ENCODE measurements around the gene TMEM132E. TPM values are rescaled to one million over a fixed set of nuclear protein-coding genes. Genes with fewer than 3 reads are reported as not detected.

The TMEM132E gene
- total RNA-seq, 4 donors from 2014 or later = 0.08 TPM; not detected in 3

DNA sequence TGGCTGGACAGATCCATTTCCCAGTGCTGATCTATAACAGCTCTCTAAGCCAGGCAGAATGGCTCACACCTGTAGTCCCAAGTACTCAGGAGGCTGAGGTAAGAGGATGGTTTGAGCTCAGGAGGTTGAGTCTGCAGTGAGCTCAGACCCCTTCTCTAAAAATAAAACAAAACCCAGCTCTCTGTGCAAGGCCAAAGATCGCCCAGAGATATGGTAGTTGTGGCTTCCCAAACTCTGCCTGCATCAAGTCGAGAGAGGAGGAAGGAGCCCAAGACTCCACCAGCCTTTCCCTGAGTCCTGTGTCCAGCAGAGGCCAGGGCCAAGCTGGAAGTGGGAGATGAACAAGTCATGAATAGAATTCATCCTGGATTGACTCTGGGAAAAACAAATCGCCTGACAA, 88.8 kb downstream of the TMEM132E start:
- TF ChIP-seq POLR2A (IDR thresholded peaks at IDR 0.05) = no peak
- no peak for TF ChIP-seq EP300 (IDR thresholded peaks at IDR 0.05)
- TF ChIP-seq CTCF (IDR thresholded peaks at IDR 0.05) = no peak
- no peak for TF ChIP-seq POLR2AphosphoS5 (IDR thresholded peaks at IDR 0.05)
- WGBS = 77% methylated on average over 3 of the region's 3 CpGs
- no peak for DNase-seq (ENCODE audit: low spot score in 2 of 2)
- no peaks in the 10 kb centered on the region for H3K36me3 ChIP-seq
- peaks cover 52% of the 10 kb centered on the region for H3K27me3 ChIP-seq
- no peak overlapping the region for H3K27ac ChIP-seq
- no peak overlapping the region for H3K4me3 ChIP-seq
- H3K9me3 ChIP-seq = no peaks in the 10 kb centered on the region
- H3K4me1 ChIP-seq = no peaks in the 10 kb centered on the region

DNA sequence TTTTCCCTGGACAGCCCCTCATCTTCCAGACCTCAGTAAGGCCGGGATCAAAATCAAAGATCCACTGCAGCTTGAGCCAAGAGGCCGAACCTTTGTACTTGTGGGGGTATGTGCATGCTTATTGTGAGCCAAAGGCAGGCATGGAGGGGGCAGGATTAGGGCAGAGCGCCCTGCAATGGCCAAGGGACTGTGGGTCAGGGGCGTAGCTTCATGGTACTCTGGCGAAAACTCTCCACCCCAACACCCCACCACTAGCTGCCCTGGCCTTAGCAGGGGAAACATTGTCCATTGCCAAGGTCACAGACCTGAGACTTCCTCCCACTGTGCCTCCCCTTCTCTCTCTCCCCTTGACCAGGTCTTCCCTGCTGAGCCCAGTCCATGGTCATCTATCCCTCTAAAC, 90.1 kb downstream of the TMEM132E start:
- DNase-seq (ENCODE audit: low spot score in 2 of 2) = no peak
- Histone ChIP-seq H3K4me3 (no peak overlapping the region), H3K4me1 (no peaks in the 10 kb centered on the region), H3K9me3 (no peaks in the 10 kb centered on the region), H3K27ac (no peak overlapping the region), H3K36me3 (no peaks in the 10 kb centered on the region), H3K27me3 (peaks cover 48% of the 10 kb centered on the region)
- TF ChIP-seq POLR2A (IDR thresholded peaks at IDR 0.05) = no peak
- TF ChIP-seq EP300 (IDR thresholded peaks at IDR 0.05) = no peak
- no peak for TF ChIP-seq POLR2AphosphoS5 (IDR thresholded peaks at IDR 0.05)
- TF ChIP-seq CTCF (IDR thresholded peaks at IDR 0.05) = no peak
- WGBS = 67% methylated on average over 3 of the region's 5 CpGs

DNA sequence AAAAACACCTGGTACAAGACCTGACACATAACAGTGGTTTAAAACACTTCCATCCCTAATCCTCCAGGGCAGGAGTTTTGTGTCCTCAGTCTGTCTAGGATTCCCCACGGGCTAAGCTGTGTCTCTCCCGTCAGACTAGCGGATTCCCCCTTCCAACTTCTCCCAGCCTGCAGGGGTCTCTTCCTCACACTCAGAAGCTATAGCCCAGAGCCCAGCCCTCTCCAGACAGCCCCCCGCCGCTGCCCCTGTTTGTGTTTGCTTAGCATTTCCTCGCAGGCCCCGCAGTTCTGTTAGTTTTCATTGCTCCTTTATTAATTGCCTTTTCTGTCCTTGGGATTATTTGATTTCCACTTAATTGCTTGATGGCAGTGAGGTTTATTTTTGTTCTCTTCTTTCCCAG, 91.2 kb downstream of the TMEM132E start:
- Histone ChIP-seq H3K9me3 (no peaks in the 10 kb centered on the region), H3K36me3 (no peaks in the 10 kb centered on the region), H3K4me3 (no peak overlapping the region), H3K27ac (no peak overlapping the region), H3K27me3 (peaks cover 37% of the 10 kb centered on the region), H3K4me1 (no peaks in the 10 kb centered on the region)
- TF ChIP-seq EP300 (IDR thresholded peaks at IDR 0.05) (no peak), CTCF (IDR thresholded peaks at IDR 0.05) (no peak), POLR2AphosphoS5 (IDR thresholded peaks at IDR 0.05) (no peak), POLR2A (IDR thresholded peaks at IDR 0.05) (no peak)
- DNase-seq (ENCODE audit: low spot score in 2 of 2) = no peak
- 50% methylated on average over 7 of the region's 7 CpGs for WGBS

- Histone ChIP-seq H3K4me1 (no peaks in the 10 kb centered on the region), H3K27me3 (peaks cover 33% of the 10 kb centered on the region), H3K27ac (no peak overlapping the region), H3K9me3 (no peaks in the 10 kb centered on the region), H3K36me3 (no peaks in the 10 kb centered on the region), H3K4me3 (no peak overlapping the region)
- no peak for DNase-seq (ENCODE audit: low spot score in 2 of 2)
- WGBS = 63% methylated on average over 3 of the region's 4 CpGs
- TF ChIP-seq EP300 (IDR thresholded peaks at IDR 0.05) (no peak), POLR2AphosphoS5 (IDR thresholded peaks at IDR 0.05) (no peak), POLR2A (IDR thresholded peaks at IDR 0.05) (no peak), CTCF (IDR thresholded peaks at IDR 0.05) (no peak)
Observed at GRCh38 chr17:34671191-34671590, 91.8 kb downstream of the TMEM132E start.

GRCh38 chr17:34672176-34672785, 92.9 kb downstream of the TMEM132E start:
- Histone ChIP-seq H3K27ac (no peak overlapping the region), H3K27me3 (peaks cover 22% of the 10 kb centered on the region), H3K4me1 (no peaks in the 10 kb centered on the region), H3K4me3 (no peak overlapping the region), H3K36me3 (no peaks in the 10 kb centered on the region), H3K9me3 (no peaks in the 10 kb centered on the region)
- no peak for TF ChIP-seq CTCF (IDR thresholded peaks at IDR 0.05)
- no peak for TF ChIP-seq POLR2AphosphoS5 (IDR thresholded peaks at IDR 0.05)
- TF ChIP-seq EP300 (IDR thresholded peaks at IDR 0.05) = no peak
- no peak for TF ChIP-seq POLR2A (IDR thresholded peaks at IDR 0.05)
- WGBS = 55% methylated on average over 3 of the region's 3 CpGs
- DNase-seq (ENCODE audit: low spot score in 2 of 2) = no peak

Measured in suprapubic skin (tissue), 4 donors.